NCI-H146 treated with DMSO at 0.1 percent for 48 hours (cell line): ENCODE results near the gene DXO.
"Not testable (repeated sequence)": the region's sequence is repeated elsewhere in the genome, so short reads cannot be mapped to it uniquely, and the experiment has no call there.

Experiments used
- DNase-seq: peaks from one replicate; lab custom pipeline; 2025; ENCODE audit not compliant: unreplicated experiment; lab: John Stamatoyannopoulos, UW

DXO gene

DNA sequence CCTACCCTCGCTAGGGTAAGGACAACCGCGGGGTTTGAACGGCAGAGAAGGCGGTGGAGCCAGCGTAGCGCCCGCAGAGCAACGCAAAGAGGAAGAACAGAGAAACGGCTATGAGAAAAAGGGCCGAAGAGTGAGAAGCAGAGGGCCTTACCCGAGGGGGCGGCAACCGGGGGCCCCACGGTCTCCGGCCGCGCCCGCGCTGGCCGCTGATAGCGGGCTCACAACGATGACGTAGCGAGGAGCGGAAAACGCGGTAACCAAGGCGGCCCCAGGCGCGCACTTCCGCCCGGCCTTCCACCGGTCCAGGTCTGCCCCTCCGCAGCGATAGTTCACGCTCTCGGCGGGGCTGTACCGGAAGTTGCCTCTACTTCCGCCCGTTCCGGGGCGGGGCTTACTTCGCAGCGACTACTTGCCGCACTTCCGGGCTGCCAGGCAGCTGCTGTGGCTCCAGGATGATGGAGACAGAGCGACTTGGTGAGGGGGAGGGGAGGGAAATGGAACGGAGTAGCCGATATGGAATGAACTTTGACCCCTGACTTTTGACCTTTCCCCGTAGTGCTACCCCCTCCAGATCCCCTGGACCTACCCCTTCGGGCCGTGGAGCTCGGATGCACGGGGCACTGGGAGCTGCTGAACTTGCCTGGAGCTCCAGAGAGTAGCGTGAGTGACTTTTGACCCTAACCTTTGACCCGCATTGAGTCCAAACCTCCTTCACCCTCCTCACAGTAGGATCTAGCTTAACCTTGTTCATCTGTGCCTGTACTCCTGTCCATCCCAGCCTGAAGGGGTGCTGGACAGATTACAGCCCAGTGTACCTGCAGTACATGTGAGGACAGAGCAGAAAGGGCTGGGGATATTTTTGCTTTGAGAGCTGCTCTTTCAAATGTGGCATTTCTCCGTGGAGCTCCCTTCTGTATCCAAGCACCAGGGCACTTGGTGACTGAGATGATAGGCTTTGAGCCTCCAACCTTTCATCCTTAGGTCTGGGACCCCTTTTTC is 12.9 kb downstream of the DXO start, which contains the start of the genes NELFE and SKIC2:
NELFE (minus strand) TSS at position 231 of the 999 bp plus-strand sequence. CDS start 525 bp downstream, outside the sequence.
SKIC2 (plus strand) TSS at position 435 of the 999 bp plus-strand sequence; CDS start at position 453, 18 bp downstream.
- DNase-seq, result peak; percentile 92

DNA sequence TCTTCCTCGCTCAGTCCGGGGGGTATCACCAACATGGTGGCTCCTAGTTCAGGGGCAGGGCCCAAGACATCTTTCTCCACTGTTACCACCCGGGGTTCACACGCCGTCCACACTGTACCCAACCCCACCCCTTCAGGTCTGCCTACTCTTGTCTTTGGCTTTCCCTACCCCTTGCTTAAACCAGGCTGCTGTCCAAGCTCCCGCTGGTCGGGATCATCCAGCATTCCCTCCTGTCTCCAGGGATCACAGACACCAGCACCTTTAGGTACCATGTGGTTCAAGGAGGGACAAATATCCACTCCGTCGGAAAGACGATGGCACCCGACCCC is 13.6 kb downstream of the DXO start:
- no peak for DNase-seq

DNA sequence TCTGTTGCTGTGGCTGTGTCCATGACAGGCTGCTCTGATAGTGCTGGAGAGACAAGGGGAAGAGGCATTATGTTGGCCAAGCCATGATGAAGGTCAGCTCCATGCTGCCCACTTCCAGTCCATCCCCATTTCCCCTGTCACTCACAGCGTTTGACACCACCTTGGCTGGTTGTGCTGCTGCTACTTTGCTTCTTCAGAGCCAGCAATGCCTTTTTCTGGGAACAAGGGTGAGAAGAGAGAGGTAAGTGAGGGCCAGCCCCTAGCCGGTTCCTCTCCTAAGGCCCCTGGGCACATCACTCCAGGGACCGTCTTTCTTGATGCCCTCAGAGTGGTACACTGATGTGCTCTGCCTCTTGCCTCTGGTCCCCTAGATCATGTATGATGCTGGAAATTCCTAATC is 15.1 kb downstream of the DXO start:
- DNase-seq, result no peak

DNA sequence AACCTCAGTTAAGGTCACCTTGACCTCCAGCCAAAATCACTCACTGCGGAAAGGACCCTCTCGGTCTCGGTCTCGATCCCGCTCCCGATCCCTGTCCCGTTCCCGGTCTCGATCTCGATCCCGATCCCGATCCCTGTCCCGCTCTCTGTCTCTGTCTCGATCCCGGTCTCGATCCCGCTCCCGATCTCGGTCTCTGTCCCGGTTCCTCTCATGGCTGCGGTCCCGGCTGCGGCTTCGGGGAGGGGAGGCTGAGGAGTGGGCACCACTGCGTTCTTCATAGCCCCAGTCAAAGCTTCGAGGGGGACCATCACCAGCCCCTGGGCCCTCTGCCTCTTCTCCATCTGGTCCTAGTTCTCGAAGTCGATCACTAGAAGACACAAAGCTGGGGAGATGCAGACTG is 17.4 kb downstream of the DXO start:
- no peak for DNase-seq

DNA sequence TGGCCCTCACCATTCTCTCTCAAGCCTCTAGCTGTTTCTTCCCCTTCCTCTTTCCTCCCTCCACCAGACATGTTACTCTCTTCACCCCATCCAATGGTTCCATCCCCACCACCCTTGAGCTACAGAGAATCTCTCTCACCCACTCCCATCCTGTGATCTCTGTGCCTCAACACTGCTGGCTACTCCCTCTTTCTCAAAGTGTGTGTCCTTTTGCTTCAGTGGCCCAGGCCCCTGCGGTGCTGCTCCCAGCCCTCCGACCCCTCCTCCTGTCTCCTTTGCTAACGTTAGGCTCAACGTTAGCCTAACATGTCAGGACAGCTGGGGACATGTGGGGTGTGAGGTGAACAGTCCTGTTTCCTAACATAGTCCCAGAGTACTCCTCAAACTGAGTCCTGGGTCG is 19.0 kb downstream of the DXO start:
- no peak for DNase-seq

DNA sequence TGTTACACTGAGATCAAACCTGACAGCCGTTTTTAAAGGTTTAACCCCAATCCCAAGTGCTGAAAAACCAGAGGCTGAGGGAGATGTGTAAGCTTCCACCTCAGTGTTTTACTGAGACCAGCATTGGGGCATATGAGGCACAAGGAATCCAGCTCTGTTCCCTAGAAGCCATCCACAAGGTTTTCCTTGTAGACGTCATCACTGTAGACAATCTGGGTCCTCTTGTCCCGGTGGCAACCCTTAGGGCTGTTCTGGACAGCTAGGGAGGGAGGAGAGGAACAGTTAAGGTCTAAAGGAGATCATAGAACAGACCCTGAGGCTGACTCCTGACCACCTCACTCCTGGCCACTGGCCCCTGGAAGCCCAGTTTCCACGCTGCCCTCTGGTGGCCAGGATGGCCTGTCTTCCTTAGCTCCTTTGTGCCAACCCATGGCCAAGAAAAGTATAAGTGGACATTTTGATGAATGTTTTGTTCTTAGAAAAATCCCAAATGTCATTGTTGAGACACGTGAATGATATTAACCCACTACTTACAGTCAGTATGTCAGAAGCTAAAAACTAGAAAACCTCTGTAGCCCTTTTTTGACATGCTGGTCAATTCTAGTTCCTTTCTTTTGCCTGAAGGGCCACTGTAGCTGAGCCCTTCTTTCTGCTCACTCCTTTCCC is 19.7 kb downstream of the DXO start:
- DNase-seq, result no peak

DNA sequence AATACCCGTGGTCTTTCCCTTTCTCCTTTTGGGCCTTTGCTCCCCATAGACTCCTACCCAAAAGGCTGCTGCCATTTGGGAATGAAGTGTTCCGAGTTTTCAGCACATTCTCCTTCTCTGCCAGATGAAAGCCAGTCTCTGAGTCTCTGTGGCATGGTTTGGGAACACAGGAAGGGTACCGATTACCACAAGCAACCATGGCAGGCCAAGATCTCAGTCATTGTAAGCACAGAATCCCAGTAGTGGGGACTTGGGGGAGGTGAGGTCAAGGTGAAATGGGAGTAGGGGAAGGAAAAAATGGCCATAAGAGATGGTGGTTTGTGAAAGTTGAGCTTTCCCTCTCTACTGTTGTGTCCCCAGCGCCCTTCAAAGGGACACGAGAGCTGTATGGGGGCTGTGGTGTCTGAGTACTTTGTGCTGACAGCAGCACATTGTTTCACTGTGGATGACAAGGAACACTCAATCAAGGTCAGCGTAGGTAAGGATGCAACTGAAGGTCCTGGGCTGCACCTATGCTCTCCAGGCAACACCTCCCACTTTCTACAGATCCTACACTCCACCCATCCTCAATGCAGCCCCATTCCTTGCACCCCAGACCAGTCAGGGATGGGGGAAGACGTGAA is 21.9 kb downstream of the DXO start:
- no peak for DNase-seq

DNA sequence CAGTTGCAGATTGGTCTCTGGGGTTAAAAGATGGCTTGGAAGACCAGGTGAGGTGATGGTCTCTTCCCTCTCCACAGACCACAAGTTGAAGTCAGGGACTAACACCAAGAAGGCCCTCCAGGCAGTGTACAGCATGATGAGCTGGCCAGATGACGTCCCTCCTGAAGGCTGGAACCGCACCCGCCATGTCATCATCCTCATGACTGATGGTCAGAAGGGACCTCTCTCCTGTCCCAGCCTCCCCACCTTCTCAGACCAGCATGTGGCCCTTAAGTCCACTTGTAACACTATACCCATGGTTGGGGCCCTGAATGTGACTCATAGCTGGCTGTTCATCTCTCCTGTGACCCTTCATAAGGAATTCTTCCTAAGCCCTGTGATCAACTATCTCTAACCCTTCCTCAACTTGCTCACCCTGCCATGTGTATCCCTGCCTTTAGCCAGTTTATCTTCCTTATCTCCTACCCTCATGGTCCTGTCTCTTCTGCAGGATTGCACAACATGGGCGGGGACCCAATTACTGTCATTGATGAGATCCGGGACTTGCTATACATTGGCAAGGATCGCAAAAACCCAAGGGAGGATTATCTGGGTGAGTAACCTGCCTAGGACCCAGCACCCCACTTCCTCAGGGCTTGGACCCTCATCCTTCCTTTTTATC is 23.1 kb downstream of the DXO start:
- no peak for DNase-seq

DNA sequence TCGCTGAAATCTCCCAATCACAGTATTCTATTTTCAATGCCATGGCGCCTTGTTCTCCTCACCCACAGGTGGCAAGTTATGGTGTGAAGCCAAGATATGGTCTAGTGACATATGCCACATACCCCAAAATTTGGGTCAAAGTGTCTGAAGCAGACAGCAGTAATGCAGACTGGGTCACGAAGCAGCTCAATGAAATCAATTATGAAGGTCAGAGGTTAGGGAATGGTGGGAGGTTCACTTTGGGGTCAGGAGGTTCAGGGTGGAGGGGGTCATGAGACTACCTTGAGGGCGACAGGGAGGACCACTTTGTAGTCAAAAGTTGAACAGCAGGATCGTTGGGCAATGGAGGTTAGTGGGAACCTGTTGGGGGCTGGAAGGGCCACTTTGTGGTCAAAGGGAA is 23.6 kb downstream of the DXO start:
- no peak for DNase-seq

DNA sequence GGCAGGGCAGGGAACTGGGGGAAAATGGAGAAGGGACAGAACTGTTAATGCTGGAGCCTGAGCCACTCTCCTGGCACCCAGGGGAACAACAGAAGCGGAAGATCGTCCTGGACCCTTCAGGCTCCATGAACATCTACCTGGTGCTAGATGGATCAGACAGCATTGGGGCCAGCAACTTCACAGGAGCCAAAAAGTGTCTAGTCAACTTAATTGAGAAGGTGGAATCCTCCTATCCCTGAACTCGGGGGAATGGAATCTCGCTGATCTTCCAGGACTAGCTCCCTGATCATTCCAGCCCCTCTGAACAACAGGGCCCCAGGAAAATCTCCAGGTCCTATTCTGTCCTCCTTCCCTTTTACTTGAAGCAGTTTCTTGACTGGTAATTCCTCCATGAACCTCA is 24.1 kb downstream of the DXO start:
- no peak for DNase-seq

DNA sequence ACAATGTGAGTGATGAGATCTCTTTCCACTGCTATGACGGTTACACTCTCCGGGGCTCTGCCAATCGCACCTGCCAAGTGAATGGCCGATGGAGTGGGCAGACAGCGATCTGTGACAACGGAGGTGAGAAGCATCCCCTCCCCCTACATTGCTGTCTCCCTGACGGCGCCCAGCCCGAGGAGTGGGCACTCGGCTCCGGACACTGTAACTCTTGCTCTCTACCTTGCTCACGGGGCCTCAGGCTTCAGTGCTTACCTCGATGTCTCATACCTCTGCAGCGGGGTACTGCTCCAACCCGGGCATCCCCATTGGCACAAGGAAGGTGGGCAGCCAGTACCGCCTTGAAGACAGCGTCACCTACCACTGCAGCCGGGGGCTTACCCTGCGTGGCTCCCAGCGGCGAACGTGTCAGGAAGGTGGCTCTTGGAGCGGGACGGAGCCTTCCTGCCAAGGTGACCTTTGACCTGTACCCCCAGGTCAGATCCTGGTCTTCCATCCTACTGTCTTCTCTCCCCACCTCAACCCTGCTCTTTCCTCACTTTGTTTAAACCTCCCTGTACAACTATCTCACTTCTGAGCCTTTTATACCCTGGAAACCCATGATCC is 24.8 kb downstream of the DXO start:
- DNase-seq, result no peak

DNA sequence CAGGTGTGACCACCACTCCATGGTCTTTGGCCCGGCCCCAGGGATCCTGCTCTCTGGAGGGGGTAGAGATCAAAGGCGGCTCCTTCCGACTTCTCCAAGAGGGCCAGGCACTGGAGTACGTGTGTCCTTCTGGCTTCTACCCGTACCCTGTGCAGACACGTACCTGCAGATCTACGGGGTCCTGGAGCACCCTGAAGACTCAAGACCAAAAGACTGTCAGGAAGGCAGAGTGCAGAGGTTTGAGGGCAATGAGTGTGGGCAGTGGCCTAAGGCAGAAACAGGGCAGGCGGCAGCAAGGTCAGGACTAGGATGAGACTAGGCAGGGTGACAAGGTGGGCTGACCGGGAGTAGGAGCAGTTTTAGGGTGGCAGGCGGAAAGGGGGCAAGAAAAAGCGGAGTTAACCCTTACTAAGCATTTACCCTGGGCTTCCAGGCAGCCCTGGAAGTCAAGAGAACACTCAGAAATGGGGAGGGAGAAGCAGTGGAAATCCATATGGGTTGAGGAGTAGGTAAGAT is 25.5 kb downstream of the DXO start:
- DNase-seq, result no peak

DNA sequence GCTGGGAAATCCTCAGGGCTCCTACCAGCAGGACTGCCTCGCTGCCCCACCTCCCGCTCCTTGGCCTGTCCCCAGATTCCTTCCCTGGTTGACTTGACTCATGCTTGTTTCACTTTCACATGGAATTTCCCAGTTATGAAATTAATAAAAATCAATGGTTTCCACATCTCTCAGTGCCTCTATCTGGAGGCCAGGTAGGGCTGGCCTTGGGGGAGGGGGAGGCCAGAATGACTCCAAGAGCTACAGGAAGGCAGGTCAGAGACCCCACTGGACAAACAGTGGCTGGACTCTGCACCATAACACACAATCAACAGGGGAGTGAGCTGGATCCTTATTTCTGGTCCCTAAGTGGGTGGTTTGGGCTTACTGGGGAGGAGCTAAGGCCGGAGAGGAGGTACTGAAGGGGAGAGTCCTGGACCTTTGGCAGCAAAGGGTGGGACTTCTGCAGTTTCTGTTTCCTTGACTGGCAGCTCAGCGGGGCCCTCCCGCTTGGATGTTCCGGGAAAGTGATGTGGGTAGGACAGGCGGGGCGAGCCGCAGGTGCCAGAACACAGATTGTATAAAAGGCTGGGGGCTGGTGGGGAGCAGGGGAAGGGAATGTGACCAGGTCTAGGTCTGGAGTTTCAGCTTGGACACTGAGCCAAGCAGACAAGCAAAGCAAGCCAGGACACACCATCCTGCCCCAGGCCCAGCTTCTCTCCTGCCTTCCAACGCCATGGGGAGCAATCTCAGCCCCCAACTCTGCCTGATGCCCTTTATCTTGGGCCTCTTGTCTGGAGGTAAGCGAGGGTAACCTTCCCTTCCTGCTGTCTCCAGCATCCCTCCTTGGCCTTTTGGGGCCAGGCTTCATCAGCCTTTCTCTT is 26.2 kb downstream of the DXO start, which contains the start of gene CFB:
CFB (plus strand) TSS at position 589 of the 863 bp plus-strand sequence; CDS start at position 716, 127 bp downstream.
- DNase-seq, result no peak

DNA sequence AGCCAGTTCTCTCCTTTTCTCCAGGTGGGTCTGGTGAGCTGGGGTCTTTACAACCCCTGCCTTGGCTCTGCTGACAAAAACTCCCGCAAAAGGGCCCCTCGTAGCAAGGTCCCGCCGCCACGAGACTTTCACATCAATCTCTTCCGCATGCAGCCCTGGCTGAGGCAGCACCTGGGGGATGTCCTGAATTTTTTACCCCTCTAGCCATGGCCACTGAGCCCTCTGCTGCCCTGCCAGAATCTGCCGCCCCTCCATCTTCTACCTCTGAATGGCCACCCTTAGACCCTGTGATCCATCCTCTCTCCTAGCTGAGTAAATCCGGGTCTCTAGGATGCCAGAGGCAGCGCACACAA is 26.8 kb downstream of the DXO start:
- no peak for DNase-seq

DNA sequence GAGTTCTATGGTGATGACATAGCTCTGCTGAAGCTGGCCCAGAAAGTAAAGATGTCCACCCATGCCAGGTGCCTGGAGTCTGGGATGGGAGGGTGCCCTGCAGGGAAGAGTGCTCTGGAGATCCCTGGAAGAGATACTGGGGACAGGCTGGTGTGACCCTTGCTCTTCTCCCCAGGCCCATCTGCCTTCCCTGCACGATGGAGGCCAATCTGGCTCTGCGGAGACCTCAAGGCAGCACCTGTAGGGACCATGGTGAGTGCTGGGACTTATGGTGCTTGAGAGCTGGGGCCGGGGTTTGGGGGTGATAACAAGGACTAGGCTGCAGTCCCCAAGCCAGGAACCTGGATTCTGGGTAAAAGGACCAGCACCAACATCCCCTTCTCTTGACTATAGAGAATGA is 28.2 kb downstream of the DXO start:
- no peak for DNase-seq

DNA sequence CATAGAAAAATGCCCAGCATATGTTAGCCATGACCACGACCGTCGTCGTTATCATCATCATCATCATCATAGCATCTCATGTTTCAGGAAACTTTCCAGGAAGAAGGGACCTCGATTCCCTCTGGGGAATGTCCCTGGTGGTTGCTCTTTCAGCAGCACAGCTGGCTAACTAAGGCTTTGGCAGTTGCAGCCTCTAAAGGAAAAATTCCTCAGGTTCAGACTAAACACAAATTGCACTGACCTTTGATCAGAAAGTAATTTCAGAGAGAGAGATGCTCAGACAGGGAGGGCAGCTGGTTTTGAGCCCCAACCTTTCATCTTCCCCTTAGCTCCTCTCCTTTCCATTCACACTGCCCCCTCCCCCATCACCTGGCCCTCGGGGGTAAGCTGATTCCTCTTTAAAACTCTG is 31.7 kb downstream of the DXO start:
- DNase-seq, result no peak

DNA sequence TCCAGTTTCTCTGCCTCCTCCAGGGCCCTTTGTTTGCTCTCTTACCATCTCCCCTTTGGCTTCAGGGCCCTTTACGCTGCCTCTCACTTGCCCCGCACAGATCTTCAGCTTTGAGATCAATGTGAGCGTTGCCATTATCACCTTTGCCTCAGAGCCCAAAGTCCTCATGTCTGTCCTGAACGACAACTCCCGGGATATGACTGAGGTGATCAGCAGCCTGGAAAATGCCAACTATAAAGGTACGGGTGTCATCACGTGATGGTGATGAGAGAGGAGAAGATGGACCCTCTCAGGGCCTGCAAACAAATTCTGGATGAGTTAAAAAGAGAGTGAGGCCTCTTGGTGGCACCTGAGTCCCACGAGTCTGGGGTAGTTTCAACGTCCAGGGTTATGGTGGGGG is 36.1 kb downstream of the DXO start:
- no peak for DNase-seq

DNA sequence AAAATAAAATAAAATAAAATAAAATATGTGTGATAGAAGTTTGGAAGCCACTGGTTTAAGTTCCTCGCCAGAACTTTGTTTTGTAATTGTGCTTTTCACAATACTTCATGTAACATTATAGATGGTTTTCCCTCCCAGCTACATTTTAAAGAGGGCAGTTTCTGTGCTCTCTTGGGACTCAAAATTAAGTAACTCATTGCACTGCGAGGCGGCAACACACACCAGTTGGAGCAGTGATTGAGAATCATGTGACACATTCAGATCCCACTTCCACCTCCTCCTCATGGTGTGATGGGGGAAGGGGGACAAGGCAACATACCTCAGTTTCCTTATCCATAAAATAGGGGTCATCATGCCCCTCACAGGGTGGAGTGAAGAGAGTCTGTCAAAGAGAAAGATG is 36.9 kb downstream of the DXO start:
- no peak for DNase-seq

DNA sequence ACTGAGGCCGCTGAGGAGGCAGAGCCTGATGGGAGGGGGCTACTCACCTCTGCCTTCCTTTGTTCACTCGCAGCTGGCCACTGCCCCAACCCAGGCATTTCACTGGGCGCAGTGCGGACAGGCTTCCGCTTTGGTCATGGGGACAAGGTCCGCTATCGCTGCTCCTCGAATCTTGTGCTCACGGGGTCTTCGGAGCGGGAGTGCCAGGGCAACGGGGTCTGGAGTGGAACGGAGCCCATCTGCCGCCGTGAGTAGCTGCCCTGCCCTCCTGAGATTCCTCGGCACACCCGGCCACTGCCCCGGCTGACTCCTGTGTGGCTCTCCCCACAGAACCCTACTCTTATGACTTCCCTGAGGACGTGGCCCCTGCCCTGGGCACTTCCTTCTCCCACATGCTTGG is 38.4 kb downstream of the DXO start:
- no peak for DNase-seq

DNA sequence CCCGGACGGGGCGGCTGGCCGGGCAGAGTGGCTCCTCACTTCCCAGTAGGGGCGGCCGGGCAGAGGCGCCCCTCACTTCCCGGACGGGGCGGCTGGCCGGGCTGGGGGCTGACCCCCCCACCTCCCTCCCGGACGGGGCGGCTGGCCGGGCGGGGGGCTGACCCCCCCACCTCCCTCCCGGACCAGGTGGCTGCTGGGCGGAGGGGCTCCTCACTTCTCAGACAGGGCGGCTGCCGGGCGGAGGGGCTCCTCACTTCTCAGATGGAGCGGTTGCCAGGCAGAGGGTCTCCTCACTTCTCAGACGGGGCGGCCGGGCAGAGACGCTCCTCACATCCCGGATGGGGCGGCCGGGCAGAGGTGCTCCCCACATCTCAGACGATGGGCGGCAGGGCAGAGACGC is 39.8 kb downstream of the DXO start:
- DNase-seq, result not testable (repeated sequence)
